Activated CD4-positive, alpha-beta T cell treated with anti-CD3 and anti-CD28 coated beads, Interleukin-2, amount 50 U/mL, for 1 hour (primary cell): ENCODE data around the gene ACKR1.

ENCODE experiments used
- DNase-seq: peaks from one replicate; pipeline ENCODE4 v3.0.0-alpha.2; 2020

ACKR1 gene

DNA sequence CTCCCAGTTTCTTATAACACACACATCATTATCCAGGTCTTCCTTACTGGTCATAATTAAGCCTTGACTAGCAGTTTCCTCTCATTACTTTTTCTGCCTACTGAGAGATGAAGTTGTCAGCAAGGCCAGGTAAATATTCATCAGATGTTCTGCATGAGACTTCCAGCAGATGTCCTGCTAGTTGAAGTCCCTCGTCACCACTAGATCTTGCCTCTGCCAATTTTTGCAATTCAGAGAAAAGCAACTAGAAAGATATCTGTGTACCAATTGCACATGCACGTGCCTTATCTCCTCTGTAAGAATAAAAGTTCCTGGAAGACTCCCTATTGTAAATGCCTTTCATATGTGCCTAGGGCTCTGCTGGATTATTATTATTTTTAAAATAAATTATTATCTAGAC, 18.3 kb downstream of the ACKR1 start:
- no peak for DNase-seq

DNA sequence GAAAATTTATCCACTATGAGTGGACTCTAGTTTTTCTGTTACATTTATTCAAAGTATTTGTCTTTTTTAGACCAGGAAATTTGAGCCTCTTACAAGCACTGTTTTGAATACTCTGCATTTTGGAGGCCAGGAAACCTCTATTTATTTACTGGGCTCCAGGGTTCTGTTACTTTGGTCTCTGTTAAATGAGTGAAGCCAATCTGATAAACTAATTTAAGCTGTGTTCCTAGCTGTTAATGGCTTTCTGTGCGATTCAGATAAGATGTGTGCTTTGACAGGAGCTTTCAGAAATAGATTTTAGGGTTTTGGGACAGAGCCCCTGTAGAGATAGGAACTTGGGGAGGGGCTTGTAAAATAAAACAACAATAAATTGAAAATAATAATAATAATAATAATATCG, 23.9 kb downstream of the ACKR1 start:
- no peak for DNase-seq

DNA sequence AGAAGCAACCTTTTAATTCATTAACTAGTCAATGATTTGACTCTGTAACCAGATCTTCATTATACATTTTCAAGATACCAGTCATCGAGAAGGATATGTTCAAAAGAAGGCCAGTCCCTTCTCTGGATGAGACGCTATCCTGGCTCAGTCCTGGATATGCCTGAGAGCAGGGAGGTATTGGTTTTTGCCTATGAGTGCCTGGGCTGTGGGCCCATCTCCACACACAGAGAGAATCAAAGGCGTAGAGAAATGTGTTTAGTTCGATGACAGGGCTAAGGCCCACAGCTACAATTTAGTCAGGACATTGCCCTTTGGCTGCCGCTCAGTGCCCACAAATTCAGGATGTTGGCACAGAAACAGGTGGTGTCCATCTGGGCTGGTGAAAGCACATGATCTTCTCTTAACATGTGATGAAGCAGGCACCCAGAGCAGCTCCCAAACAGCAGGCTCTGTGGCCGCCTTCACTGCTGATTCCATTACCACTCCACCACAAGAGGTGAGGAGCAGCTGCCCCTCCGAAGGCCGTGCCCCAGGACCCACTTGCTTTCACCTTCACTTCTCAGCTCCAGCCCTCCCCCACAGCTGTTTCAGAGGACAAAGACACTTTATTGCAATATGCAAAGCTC, 24.7 kb downstream of the ACKR1 start:
- no peak for DNase-seq

DNA sequence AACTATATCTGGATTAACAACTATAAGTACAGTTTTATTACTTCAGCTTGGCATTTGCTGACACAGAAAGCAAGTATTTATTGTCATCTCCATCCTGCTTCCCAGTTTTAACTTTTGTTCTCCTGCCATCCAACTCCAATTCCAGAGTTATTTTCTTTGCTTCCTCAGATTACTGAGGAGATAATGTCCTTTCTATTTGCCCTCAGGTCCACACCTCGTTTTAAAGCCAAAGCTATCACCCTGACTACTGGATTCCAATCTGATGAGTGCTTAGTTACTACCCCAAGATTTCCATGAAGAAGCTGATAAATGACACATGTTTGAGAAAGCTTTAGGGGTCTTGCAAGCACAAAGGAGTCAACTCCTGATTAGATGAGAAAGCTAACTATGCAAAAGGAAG, 25.2 kb downstream of the ACKR1 start:
- no peak for DNase-seq

DNA sequence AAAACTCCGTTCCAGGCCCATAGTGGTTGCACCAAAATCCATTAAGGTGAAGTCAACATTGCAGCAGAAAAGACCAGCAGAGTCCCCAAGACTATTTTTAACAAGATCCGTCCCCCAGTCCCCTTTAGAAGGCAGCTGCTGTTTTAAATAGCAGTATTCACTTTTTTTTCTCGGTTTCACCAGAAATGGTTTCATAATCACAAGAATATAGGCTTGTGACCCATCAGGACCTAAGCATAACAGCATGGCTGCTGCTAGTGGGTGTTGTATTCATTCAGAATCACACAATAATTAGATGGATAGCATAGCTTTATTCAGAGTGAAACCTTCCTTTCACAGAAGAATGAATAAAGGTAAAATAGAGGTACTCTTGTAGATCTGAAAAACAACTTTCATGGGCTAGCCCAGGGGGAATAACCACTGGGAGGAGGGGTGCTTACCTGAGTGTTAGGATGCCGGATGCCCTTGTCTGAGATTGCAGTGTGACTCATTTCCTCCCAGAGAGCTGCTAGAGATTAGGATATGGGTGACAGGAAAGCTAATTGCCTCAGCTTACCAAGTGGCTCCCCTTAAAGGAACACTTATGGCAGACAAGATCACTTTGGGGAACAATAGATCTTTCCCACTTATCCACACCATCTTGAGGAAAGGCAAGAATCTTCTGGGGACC, 35.0 kb downstream of the ACKR1 start:
- DNase-seq, result no peak

DNA sequence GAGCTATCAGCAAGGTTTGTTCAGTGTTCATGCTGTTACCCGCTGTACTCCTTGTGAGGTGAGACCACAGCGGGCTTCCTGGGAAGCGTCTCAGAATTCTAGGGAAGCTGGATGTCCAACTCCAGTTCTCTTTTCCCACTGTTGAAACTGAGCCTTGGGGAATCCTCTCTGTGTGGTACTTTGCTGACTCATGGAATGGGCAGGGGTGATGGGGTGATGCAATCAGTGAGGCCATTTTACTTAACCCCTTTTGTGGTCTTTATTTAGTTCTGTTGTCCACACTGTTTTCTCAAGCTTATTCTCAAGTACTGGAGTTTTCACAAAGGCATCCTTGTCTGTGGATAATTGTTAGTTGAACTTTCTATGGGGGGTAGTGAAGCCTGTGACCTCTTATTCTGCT, 42.6 kb downstream of the ACKR1 start:
- DNase-seq, result no peak

DNA sequence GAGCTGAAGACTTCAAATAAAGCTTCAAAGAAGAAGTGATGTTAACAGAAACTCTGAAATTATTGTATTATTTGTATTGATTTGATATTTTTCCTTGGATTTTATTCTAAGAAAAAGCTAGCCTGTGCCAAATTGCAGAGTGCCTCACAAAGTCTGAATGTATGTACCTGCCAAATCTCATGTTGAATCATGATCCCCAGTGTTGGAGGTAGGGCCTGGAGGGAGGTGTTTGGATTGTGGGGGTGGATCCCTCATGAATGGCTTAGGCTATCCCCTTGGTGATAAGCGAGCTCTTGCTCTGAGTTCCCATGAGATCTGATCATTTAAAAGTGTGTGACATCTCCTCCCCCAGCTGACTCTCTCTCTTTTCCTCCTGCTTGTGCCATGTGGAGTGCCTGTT, 43.6 kb downstream of the ACKR1 start:
- DNase-seq, result no peak

DNA sequence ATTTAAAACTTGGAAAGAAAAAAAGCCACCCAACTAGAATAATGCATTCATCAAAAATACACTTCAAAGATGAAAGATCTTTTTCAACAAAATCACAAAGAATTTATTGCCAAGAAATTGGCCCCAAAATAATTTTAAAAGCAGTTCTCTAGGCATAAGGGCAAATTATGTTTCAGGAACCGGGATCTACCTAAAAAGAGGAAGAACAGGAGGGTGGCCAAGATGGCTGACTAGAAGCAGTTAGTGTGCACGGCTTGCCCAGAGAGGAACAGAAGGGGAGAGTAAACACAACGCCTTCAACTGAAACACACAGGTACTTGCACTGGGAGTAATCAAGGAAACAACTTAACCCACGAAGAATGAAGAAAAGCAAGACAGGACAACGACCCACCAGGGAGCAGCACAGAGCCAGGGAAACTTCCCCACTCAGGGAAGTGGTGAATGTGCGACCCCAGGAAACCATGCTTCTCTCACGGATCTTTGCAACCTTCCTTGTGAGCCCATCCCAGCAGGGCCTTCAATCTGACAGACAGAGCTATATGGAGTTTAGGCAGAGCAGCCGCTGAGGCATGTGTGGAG, 46.1 kb downstream of the ACKR1 start:
- no peak for DNase-seq
